Liver (tissue), 2 donors: ENCODE measurements around the gene FOSL2.

Experiments used
- FOXA1 ChIP-seq: IDR thresholded peaks from 2 replicates; pipeline ENCODE4 v1.6.1; 2016; ENCODE audit warnings: antibody characterized with exemption
- GABPA ChIP-seq, 2 donors: IDR thresholded peaks in 1 of 2; conservative IDR thresholded peaks in 1 of 2; 2 replicates each; pipeline ENCODE4 v1.6.1; 2016; ENCODE audit warnings: antibody characterized with exemption in 2 of 2, mild to moderate bottlenecking in 1 of 2, moderate library complexity in 1 of 2
- donor health status: healthy.

- no peak for TF ChIP-seq FOXA1
- no peak for TF ChIP-seq GABPA (IDR thresholded peaks at IDR 0.05 in 1 of 2, conservative IDR thresholded peaks at IDR 0.05 in 1 of 2)
These were observed 56.4 kb downstream of the FOSL2 start for GRCh38 chr2:28449126-28449487.
